H54 (cell line): ENCODE data around the gene WDCP.
A peak's percentile ranks its signal among the peaks of the same experiment; 100 is the strongest.

Experiments used
- DNase-seq: peaks from one replicate; pipeline ENCODE4 v3.0.0; 2011; ENCODE audit warnings: low spot score, mixed read lengths; ENCODE audit not compliant: insufficient read length
- FAIRE-seq: peaks from 3 replicates; lab custom pipeline; 2011; peaks lifted over from hg19 to GRCh38; lab: Jason Lieb, UNC
- POLR2A ChIP-seq: IDR thresholded peaks from 2 replicates; pipeline ENCODE4 v1.6.1; 2011; ENCODE audit warnings: low read depth, mild to moderate bottlenecking, low read length

The WDCP gene

DNA sequence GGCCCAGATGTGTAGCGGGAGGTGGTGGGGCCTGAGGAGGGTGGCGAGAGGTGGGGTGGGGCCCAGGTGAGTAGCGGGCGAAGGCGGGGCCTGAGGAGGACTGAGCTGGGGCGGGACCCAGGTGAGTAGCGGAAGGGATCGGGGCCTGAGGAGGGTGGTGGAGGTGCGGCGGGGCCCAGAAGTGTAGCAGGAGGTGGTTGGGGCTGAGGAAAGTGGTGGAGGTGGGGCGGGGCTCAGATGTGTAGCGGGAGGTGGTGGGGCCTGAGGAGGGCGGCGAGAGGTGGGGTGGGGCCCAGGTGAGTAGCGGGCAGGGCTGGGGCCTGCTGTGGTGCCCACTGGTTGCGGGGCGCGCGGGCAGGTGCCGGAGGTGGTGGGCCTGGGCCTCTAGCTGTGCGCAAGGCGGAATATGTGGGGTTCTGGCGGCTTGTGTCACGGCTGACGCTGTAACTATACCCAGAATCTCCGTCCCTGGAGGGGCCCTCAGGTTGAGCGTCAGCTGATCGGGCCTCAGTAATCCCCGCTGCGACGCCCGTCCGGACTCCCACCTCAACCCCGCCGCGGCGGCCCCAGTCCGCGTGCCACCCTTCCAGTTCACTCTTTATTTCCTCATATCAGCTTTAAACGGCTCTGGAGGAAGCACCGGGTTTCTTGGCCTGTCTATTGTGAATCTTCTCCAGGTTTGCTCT lies 29.8 kb upstream of the WDCP start:
- TF ChIP-seq POLR2A, result no peak
- DNase-seq (no peak), FAIRE-seq (no peak)

GRCh38 chr2:24075915-24076848 lies 29.0 kb upstream of the WDCP start, which contains the start of gene SF3B6:
Gene SF3B6, minus strand, starts transcription at chr2:24076326. Its CDS starts 97 bp downstream, at chr2:24076229.
- DNase-seq, result peak; percentile 90
- TF ChIP-seq POLR2A, result peak; percentile 71
- peak; percentile 94 for FAIRE-seq

DNA sequence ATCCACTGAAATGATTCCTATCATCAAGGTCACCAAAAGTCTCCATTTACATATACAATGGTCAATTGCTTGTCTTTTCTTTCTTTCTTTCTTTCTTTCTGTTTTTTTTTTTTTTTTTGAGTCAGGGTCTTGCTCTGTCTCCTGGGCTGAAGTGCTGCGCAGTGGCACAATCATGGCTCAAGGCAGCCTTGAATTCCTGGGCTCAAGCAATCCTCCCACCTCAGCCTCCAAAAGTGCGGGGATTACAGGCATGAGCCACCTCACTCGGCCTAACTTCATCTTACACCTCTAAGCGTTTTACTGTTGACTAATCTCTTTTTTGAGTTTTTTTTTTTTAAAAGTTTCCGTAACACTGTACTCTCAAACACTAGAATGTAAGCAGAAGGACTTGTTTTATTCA lies 28.1 kb upstream of the WDCP start:
- no peak for TF ChIP-seq POLR2A
- no peak for DNase-seq
- no peak for FAIRE-seq

- FAIRE-seq, result no peak
- TF ChIP-seq POLR2A, result no peak
Observed at GRCh38 chr2:24073816-24074215, 26.6 kb upstream of the WDCP start.

DNA sequence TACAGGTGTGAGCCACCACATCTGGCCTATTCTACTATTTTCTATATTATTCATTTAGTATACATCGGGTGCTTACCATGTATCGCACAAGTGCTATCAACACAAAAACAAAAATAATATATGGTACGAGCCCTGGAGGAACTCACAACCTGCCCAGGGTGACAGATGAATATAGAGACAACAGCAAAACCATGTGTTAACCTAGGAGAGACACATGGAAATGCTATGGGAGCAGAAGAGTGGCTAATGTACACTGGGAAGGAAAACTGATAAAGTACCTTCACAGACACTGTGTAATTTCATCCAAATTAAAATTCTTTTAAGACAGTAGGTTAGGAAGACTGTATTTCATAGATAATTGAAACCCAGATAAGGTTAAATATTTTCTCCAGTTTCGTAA lies 25.1 kb upstream of the WDCP start:
- DNase-seq (no peak), FAIRE-seq (no peak)
- TF ChIP-seq POLR2A, result no peak

More at GRCh38 chr2:24073816-24074215, 26.6 kb upstream of the WDCP start:
- no peak for DNase-seq

DNA sequence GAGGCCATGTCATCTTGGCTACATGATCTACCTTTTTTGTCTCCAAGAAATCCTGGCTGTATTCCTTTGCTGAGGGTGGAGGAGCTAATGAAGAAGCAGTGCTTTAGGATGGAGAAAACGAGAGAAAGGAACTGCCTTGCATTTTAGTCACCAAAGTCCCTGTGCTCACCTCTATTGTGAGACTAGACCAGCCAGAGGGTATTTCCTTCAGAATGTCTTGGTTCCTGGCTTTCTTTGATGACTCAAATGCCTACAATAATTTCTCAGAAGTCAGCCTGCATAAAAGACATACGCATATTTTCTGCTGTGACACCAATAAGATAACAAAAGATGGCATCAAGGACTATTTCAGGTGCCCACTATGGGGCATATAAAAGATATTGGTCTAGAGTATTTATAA lies 18.1 kb upstream of the WDCP start:
- FAIRE-seq (no peak), DNase-seq (no peak)
- TF ChIP-seq POLR2A, result no peak

DNA sequence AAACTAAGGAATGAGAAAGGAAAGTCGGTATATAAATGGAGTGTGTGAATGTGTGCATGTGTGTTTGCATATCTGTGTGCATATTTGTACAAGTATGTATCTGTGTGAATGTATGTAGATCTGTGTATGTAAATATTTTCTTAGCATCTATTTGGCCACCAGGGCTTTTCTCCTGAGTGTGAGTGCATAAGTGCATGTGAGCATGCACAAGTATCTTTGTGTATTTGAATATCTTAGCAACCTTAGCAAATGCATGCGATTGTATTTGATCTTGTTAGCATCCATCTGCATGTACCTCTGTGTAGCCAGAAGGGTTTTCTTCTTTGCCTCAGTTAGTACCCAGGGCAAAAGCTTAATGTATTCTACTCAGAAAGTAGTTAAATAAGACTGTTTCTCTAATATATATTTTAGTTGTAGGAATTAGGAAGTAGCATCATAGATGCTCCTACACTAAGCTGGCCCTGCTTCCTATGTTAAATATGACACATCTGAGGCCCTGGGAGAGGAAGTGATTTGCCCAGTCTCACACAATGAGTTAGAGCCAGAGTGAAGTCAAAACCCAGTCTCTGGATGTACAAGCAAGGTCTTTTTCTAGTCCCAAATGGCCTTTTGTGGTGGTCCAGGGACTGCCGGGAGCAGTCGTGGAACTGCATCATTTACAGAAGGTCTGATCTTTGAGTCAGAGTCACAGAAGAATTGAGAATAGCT lies 11.5 kb upstream of the WDCP start:
- TF ChIP-seq POLR2A, result no peak
- FAIRE-seq (no peak), DNase-seq (no peak)

GRCh38 chr2:24055750-24056149 lies 8.6 kb upstream of the WDCP start:
- DNase-seq (no peak), FAIRE-seq (no peak)
- TF ChIP-seq POLR2A, result no peak

GRCh38 chr2:24054366-24055010 lies 7.3 kb upstream of the WDCP start:
- DNase-seq, result no peak
- FAIRE-seq, result no peak
- no peak for TF ChIP-seq POLR2A

- no peak for FAIRE-seq
- no peak for DNase-seq
- TF ChIP-seq POLR2A, result no peak
Observed at GRCh38 chr2:24052951-24053350, 5.8 kb upstream of the WDCP start.

DNA sequence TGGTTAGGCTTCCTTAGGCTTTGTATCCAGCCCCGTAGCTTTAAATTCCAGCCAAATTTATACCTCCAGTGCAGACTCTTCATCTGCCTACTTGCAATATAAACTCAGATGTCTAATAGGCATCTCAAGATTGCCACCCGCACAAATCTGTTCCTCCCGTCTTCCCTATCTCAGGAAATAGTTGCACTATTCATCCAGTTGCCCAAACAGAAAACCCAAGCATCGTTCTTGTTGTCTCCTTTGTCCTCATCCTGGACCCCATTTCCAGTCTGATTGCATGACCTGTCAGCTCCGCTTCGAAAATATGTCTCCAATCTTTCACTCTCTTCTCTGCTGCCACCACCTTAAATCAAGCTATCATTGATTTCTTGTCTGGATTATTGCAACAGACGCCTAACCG lies 4.6 kb upstream of the WDCP start:
- no peak for TF ChIP-seq POLR2A
- no peak for DNase-seq
- no peak for FAIRE-seq

- no peak for TF ChIP-seq POLR2A
- no peak for DNase-seq
- no peak for FAIRE-seq
Observed at GRCh38 chr2:24050041-24050979, 3.1 kb upstream of the WDCP start.
